Progenitor cell of endocrine pancreas (in vitro differentiated cells): Measurements from ENCODE around the gene CDIPT. TPM values are rescaled to one million over a fixed set of nuclear protein-coding genes. Genes with fewer than 3 reads are reported as not detected.

Experiments
- DNase-seq: peaks from one replicate; pipeline ENCODE4 v3.0.0; 2021; ENCODE audit warnings: low spot score; ENCODE audit not compliant: unreplicated experiment
- H3K27ac Mint-ChIP-seq: 2 replicates; pipeline ENCODE4 v1.8.0; 2021; ENCODE audit warnings: mild to moderate bottlenecking, moderate library complexity, mixed read lengths
- H3K27me3 Mint-ChIP-seq: 2 replicates; pipeline ENCODE4 v1.8.0; 2021; ENCODE audit warnings: mixed read lengths
- H3K36me3 Mint-ChIP-seq: 2 replicates; pipeline ENCODE4 v1.8.0; 2022; ENCODE audit warnings: mixed read lengths; ENCODE audit not compliant: insufficient read depth
- H3K4me1 Mint-ChIP-seq: 2 replicates; pipeline ENCODE4 v1.8.0; 2021; ENCODE audit warnings: low read depth, mixed read lengths
- H3K4me3 Mint-ChIP-seq: 2 replicates; pipeline ENCODE4 v1.8.0; 2021; ENCODE audit warnings: low read depth, mild to moderate bottlenecking, moderate library complexity, mixed read lengths
- H3K9me3 Mint-ChIP-seq: 2 replicates; pipeline ENCODE4 v1.8.0; 2021; ENCODE audit warnings: low read depth, mixed read lengths
- CTCF ChIP-seq: fragments of 200-600 bp; sonication (generic); IDR thresholded peaks from one replicate; pipeline ENCODE4 v1.5.0; 2021; ENCODE audit warnings: antibody characterized with exemption, mild to moderate bottlenecking; ENCODE audit not compliant: unreplicated experiment
- total RNA-seq: library from RNA; stranded (reverse); gene quantifications from 2 replicates; pipeline ENCODE4 v1.2.1, GENCODE V29; 2021

CDIPT gene
- total RNA-seq, 1 donor from 2014 or later, result 51.2 TPM

GRCh38 chr16:29809031-29809747 lies 53.8 kb downstream of the CDIPT start:
- Mint-ChIP-seq H3K27me3 (peaks cover 8% of the 10 kb centered on the region), H3K27ac (peak overlapping the region; percentile 45), H3K36me3 (peaks cover 8% of the 10 kb centered on the region)

More at GRCh38 chr16:29809031-29809747, 53.8 kb downstream of the CDIPT start:
- DNase-seq, result no peak
- no peak for TF ChIP-seq CTCF
- peaks cover 28% of the 10 kb centered on the region for H3K4me1 Mint-ChIP-seq
- peak overlapping the region; percentile 50 for H3K4me3 Mint-ChIP-seq
- no peaks in the 10 kb centered on the region for H3K9me3 Mint-ChIP-seq

Other genes with a start within 250 kb of the CDIPT start
- gene SPN, start 200.0 kb downstream of the CDIPT start, total RNA-seq, result 0.19 and 0.20 TPM in 2 replicates
- gene QPRT, start 184.0 kb downstream of the CDIPT start, total RNA-seq, result 106 and 115 TPM in 2 replicates
- 0.17 and 0.38 TPM in 2 replicates for gene C16orf54, start 117.2 kb downstream of the CDIPT start, total RNA-seq
- gene ZG16, start 85.0 kb downstream of the CDIPT start, total RNA-seq, result not detected in 2 replicates
- gene KIF22, start 72.5 kb downstream of the CDIPT start, total RNA-seq, result 78.4 and 79.8 TPM in 2 replicates
- gene MAZ, start 56.7 kb downstream of the CDIPT start, total RNA-seq, result 345 and 347 TPM in 2 replicates
- gene PRRT2, start 51.0 kb downstream of the CDIPT start, total RNA-seq, result 1.4 and 2.4 TPM in 2 replicates
- gene PAGR1, start 47.1 kb downstream of the CDIPT start, total RNA-seq, result 26.4 and 29.9 TPM in 2 replicates
- gene MVP, start 42.8 kb downstream of the CDIPT start, total RNA-seq, result 6.5 and 9.0 TPM in 2 replicates
- gene SEZ6L2, start 36.3 kb upstream of the CDIPT start, total RNA-seq, result 13.2 and 16.2 TPM in 2 replicates
- gene ASPHD1, start 37.3 kb upstream of the CDIPT start, total RNA-seq, result 3.1 and 3.8 TPM in 2 replicates
- 31.4 and 34.7 TPM in 2 replicates for gene KCTD13, start 63.0 kb upstream of the CDIPT start, total RNA-seq
- gene TMEM219, start 98.9 kb upstream of the CDIPT start, total RNA-seq, result 89.4 and 91.9 TPM in 2 replicates
- gene TAOK2, start 110.6 kb upstream of the CDIPT start, total RNA-seq, result 51.1 and 54.0 TPM in 2 replicates
- gene HIRIP3, start 132.4 kb upstream of the CDIPT start, total RNA-seq, result 11.4 and 12.0 TPM in 2 replicates
- gene INO80E, start 133.0 kb upstream of the CDIPT start, total RNA-seq, result 72.7 and 74.2 TPM in 2 replicates
- 4.4 and 5.0 TPM in 2 replicates for gene DOC2A, start 147.8 kb upstream of the CDIPT start, total RNA-seq
- gene C16orf92, start 160.0 kb upstream of the CDIPT start, total RNA-seq, result not detected in 2 replicates
- gene TLCD3B, start 168.0 kb upstream of the CDIPT start, total RNA-seq, result 1.5 and 1.7 TPM in 2 replicates
- gene ALDOA, start 202.5 kb upstream of the CDIPT start, total RNA-seq, result 273 and 283 TPM in 2 replicates
- 142 and 144 TPM in 2 replicates for gene PPP4C, start 212.8 kb upstream of the CDIPT start, total RNA-seq
- gene TBX6, start 228.7 kb upstream of the CDIPT start, total RNA-seq, result 3.5 and 3.9 TPM in 2 replicates
- gene YPEL3, start 233.0 kb upstream of the CDIPT start, total RNA-seq, result 41.7 and 45.7 TPM in 2 replicates